NCI-H526 (cell line): Measurements from ENCODE around the gene CCDC12.
A peak's percentile ranks its signal among the peaks of the same experiment; 100 is the strongest.

Source experiments
- DNase-seq, 2 experiments: peaks; one replicate each; lab custom pipeline; 2025; lab: John Stamatoyannopoulos, UW

CCDC12 gene

DNA sequence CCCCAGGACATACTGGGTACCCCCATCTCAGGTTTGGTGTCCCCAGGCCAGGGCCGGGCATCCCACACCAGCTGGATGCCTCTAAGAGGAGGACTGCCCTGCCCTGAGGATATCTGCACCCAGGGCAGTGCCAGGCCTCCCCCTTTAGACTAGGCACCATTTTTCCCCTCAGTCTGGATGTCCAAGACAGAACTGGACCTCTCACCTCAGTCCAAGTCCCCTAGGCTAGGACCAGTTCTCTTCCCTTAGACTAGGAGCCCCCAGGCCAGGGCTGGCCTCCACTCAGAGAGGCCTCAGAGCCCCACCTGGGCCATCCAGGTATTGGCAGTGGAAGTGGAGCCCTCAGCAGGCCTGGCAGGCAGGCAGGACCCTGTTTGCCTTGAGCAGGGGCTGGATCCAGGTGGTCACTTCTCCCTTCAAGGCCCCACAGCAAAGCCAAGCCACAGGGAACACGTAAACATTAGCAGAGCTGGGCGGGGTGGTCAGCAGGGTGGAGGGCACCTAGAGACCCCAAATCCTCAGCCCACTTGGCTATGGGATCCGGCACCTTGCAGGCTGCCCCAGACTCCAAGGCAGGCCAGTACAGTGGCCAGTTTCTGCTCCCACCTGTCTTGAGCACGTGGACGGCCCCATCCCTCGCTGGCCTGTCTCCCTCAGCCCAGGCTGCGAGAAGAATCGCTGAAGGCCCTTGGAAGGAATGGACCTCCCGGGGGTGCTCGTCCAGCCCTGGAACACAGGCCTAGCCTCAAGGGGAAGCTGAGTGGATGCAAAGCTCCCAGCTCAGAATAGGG lies 70.7 kb downstream of the CCDC12 start:
- no peak for DNase-seq

DNA sequence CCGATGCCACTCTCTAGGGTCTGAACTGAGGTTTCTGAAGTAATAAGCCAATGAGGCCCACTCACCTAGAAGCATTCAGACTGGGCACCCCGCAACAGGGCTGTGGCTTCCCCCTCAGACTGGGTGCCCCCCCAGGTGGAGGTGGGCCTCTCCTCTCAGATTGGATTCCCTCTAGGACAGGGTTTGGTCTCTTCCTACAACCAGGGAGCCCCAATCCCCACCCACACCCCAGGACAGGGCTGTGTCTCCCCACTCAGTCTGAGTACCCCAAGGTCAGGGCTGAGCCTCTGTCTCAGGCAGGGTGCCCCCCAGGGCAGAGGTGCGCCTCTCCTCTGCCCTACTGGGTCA lies 71.4 kb downstream of the CCDC12 start:
- no peak for DNase-seq

DNA sequence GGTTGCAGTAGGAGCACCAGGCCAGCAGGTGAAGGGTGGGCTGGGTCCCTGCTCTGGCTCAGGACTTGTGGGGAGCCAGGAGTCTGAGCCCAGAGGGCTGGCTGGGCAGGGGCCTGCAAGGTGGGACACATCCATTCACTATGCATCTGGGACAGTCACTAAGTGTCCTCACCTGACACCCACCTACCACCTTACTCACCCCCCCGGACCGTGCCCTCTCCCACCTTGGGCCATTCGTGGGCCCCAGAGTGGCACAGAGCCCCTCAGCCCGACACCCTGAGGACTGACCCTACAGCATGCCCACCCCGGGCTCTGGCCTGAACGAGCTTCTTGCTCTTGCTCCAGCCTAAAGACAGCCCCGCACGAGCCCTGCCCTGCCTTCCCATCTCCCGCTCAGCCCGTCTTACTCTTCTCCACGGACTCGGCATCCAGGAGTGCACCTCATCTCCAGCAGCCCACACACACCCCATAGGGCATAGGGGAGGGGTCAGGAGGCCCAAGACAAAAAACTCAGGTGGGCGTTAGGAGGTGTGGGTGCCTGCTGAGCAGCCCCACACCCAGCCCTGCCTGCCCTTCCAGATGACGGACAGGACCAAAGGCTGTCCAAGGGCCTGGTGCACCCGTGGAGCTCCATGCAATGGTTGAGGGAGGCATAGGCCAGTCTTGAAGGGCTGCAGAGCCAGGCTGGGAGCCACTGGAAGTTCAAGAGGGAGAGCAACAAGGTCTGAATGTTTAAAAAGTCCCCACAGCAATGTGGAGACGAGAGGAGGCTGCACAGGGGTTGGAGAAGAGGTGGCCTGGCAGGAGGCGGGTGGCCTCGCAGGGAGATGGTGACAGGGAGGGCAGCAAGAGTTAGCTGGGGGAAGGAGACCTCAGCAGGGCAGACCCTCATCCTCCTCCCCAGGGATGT lies 72.0 kb downstream of the CCDC12 start:
- no peak for DNase-seq

DNA sequence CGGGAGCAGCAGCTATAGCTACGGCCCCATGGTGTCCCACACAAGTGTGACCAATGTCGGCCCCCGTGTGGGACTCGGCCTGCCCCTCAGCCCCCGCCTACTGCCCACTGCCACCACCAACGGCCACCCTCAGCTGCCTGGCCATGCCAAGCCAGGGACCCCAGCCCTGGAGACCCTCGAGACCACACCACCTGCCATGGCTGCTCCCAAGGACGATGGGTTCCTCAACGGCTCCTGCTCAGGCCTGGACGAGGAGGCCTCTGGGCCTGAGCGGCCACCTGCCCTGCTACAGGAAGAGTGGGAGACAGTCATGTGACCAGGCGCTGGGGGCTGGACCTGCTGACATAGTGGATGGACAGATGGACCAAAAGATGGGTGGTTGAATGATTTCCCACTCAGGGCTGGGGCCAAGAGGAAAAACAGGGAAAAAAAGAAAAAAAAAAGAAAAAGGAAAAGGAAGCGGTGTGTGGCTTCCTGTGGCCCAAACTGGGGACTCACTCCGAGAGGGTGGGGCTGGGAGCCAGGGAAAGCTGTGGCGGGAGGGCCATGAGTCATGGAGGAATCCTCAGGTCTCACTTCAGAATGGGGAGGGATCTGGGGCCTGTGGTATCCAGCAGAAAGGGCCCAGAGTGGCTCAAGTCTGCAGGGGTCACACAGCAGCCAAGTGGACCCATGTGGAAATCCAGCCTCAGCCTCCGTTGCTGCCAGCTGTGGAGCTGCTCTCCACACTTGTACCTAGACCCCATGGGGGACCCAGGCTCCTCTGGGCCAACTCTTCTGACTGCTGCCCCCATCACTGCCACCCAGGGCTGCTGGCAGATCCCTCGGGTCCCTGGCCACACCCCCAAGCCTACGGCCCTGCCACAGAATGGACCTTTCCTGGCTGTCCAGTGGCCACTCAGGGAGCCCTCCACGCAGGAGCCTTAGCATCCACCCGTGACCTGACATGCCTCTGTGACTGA lies 72.9 kb downstream of the CCDC12 start:
- DNase-seq: no peak

DNA sequence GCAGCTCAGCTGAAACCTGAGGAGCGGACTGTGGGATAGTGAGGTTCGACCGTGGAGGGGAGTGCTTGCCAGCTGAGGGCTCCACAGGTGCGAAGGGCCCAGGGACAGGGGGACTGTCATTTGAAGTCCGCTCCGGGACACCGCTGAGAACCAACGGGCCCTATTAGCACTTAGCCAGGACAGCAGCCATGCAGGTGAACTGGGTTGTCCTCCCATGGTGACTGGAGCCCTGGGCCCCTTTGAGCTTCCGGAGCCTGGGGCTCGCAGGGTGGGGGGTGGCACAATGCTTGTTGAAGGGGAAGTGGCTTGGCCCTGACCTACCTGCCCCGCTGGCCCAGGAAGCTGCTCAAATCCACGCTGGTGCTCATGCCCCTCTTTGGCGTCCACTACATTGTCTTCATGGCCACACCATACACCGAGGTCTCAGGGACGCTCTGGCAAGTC lies 74.3 kb downstream of the CCDC12 start:
- no peak for DNase-seq

DNA sequence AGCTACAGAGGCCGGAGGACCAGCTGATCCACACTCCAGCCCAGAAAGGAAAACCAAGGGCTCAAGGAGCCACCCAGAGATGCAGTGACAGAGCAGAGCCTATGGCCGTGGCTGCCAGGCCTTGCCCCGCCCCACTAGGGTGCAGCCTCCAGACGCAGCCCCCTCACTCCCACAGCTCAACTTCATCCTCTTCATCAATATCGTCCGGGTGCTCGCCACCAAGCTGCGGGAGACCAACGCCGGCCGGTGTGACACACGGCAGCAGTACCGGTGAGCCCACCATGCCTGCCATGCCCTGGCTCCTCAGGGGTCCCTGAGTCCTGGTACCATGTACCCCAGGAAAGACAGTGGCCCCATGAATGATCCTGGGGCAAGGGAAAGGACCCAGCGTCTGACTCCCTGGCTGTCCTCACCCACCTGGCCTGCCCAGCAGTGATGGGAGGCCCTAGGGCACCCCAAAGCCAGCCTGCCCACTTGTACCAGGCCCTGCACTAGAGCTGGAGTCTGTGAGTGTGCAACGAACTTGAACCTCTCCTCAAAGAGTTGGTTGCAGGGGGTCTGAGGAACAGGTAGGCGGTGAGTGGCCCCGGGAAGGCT lies 74.9 kb downstream of the CCDC12 start:
- DNase-seq: no peak

DNA sequence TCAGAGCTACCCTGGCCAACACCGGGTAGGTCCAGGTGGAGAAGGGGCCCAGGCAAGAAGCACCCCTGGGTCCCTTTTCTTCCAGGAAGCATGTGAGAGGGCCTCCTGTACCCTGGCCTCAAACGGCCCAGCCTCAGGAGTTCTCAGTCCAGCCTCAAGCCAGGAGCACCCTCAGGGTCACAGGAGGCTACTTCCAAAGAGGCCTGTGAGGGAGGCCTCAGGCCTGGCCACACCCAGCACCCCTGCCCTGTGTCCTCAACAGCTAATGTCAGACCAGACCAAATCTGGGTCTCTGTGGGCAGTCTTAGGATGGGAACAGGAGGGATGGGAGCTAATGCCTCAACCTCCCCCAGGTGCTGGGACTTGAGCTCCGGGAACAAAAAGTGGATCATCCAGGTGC lies 75.5 kb downstream of the CCDC12 start:
- no peak for DNase-seq

DNA sequence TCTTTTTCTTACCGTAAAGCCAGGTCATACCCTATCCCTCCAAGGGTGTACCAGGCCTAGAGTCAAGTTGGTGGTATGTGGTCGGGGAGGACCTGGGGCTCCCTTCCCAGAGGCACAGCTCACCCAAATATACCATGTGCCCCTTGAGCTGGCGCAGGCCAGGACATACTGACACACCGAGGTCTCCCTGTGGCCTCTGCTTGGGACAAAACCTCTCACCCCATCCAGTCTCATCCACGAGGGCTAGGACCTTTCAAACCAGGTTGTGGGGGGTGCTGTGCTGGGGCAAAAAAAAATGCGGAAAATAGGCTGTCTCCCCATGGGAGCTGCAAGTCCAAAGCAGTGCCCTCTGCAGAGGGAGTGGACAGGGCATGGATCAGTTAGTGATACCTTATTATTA lies 76.2 kb downstream of the CCDC12 start:
- DNase-seq: no peak

DNA sequence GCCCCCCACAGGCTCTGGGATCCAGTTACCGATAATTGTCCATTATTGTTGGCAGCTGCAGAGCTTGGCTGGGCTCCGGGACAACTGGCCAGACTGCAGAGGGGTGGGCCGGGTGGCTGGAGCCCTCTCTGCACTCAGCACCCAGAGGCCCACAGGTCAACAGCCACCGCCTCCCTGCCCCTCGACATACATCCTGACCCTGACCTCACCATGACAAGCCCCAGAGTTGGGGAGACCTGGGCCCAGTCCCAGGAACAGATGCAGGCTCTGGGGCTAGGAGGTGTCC lies 76.6 kb downstream of the CCDC12 start:
- no peak for DNase-seq

DNA sequence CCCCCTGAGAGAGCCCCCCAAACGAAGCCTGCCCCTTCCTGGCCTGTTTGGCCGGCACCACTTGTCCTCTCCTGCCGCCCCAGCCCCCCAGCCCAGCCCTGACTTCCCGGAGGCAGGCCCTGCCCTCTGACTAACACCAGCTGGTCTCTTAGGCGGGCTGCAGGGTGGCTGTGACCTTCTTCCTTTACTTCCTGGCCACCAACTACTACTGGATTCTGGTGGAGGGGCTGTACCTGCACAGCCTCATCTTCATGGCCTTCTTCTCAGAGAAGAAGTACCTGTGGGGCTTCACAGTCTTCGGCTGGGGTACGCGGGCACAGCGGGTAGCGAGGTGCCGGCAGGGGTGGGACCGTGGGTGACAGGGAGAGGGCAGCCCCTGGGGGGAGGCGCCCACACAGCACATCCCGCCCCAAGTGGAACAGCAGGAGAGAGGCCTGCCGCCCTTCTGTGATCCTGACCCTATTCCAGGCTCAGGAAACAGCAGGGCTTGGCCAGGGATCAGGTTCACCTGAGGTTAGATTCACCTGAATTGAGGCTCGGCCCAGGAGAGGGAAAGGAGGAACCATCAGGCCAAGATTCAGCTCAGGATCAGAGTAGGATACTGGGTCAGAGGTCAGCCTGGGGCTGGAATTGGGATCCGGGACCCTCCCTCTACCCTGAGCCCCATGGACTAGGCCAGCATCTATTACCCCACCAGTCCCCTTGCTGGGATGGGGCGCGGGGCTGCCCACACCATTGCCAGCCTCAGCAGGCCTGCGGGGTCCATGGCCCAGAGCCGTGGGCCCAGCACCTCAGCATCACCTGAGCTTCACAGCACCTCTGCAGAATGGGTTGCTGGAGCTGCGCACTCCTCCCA lies 77.2 kb downstream of the CCDC12 start:
- no peak for DNase-seq

DNA sequence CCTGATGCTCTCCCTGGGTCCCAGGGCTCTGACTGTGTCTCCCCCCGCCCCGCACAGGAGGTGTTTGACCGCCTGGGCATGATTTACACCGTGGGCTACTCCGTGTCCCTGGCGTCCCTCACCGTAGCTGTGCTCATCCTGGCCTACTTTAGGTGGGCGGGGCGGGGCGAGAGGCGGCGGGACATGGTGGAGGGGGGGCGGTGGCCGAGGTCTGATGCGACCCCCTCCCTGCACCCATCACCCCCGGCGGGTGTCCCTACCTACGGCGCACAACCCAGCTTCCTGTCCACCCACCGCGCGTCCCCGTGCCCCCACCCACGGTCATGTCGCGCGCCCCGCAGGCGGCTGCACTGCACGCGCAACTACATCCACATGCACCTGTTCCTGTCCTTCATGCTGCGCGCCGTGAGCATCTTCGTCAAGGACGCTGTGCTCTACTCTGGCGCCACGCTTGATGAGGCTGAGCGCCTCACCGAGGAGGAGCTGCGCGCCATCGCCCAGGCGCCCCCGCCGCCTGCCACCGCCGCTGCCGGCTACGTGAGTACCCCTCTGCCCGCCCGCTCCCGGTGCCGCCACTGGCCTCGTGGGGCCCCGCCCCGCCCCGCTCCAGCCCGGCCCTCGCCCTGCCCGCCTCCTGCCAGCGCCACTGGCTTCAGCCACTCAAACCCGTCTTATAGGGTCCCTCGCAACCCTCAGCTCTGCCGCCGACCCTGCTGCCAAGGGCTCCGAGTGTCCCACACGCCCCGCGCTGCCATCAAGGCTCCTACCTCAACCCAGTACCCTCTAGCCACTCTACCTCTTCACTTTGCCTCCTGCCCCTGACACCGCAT lies 78.0 kb downstream of the CCDC12 start:
- peak in 1 of 2 experiments; percentile 43 for DNase-seq

DNA sequence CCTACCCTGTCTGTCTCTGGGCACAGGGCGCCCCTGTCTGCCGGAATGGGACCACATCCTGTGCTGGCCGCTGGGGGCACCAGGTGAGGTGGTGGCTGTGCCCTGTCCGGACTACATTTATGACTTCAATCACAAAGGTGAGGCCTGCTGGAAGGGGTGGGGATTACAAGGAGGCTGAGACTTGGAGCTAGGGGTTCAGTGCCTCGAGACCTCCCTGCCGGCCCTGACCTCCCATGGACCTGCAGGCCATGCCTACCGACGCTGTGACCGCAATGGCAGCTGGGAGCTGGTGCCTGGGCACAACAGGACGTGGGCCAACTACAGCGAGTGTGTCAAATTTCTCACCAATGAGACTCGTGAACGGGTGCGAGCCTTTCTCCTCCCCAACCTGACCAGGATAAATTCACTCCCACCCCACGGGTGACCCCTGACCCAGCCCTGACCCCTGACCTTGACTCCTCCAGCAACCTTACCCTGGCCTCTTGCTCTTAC lies 78.7 kb downstream of the CCDC12 start:
- DNase-seq: peak in 1 of 2 experiments; percentile 19

DNA sequence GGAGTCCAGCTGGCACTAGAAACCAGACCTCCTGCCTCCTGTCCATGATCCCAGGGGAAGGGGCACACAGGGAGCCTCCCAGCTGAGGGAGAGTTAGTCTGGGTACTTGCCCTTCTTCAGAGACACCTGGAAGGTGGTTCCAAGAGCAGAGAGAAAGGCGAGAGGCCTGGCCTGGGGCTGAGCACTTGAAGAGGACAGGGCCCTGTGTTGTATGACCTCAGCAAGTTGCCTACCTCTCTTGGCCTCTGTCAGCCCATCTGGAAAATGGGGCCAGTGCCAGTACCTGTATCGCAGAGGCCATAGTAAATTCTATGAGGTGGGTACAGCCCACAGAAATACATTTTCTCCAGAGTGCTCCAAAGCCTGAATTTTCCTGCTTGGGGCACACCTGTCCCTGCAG lies 79.5 kb downstream of the CCDC12 start:
- DNase-seq: no peak

DNA sequence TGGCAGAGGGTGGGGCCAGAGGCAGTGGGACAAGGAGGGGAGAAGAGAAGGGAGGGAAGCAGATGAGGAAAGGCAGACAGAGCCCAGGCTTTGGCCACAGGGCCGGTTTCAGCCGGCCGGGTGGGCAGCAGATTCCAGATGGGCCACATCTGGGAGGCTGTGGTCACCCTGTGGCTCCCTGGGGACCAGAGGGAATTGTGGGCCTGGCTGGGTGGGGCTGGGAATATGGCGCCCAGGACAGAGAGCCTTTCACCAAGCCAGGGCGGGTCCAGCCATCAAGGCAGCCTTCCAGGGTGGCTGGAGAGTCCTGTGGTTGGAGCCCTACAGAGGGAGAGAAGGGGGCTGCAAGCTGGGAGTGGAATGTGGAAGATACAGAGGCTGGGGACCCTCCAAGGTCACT lies 80.2 kb downstream of the CCDC12 start:
- DNase-seq: no peak

DNA sequence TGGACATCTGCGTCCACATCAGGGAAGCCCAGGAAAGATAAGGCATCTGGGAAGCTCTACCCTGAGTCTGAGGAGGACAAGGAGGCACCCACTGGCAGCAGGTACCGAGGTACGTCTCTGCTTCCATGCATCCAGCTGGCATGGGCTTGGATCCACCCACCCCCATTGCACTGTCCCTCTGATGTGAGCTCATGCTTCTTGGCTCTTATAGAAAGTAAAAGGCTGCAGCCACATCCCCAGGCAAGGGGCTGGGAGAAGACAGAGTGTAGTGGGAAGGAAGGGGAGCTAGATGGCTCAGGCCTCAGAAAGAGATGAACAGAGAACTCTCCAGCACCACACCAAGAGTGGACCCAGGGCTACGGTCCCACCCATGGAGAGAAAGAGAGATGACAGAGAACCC lies 80.8 kb downstream of the CCDC12 start:
- DNase-seq: no peak

DNA sequence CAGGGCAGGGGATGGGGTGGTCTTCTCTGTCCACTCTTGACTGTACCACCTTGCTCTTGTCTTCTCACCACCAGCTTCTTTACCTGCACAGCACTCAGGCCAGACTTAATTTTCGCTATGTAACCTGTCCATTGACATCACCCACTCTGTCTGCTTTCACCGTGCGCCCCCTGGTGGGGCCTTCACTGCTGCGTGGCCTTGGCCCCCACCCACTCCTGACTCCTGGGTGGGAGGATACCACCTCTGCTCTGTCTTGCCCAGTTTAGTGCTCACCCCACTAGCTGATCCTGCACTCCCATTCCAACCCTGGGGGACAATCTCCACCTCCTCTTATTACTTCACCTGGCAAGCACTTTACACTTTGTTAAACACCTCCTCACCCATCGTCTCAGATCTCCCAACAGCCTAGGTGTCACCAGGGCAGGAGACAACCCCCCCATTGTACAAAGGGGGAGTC lies 81.3 kb downstream of the CCDC12 start:
- peak; percentile 11 to 74 for DNase-seq

DNA sequence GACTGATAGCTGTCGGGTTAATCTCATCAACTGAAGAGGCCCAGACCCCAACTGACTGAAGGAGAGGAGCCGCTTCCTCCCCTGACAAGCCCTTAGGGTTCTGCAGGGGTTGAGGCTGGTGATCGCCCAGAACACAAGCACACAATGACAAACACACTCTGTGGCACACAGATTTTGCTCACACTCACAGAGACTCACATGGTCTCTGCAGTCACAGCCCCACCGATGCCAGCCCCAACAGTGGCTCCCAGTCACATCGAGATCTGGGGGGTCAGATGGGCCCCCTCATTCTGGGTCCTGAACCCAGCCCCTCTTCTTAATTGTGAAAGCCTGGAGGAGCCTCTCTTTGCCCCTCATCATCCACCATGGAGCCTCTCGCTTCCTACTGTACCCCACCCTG lies 82.3 kb downstream of the CCDC12 start:
- no peak for DNase-seq

DNA sequence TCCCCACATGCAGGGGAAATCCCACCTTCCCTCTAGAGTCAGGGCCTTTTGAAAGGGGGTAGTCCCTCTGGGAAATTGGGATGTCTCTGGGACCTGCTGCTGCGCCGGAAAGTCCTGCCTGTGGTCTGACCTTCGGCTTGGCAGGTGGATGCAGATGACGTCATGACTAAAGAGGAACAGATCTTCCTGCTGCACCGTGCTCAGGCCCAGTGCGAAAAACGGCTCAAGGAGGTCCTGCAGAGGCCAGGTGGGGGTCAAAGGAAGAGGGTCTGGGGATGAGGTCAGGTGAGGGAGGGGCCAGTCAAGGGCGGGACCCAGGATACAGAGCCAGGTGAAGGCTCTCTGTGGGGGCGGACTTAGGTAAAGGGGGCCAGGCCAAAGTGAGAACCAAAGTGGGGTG lies 82.8 kb downstream of the CCDC12 start:
- no peak for DNase-seq

DNA sequence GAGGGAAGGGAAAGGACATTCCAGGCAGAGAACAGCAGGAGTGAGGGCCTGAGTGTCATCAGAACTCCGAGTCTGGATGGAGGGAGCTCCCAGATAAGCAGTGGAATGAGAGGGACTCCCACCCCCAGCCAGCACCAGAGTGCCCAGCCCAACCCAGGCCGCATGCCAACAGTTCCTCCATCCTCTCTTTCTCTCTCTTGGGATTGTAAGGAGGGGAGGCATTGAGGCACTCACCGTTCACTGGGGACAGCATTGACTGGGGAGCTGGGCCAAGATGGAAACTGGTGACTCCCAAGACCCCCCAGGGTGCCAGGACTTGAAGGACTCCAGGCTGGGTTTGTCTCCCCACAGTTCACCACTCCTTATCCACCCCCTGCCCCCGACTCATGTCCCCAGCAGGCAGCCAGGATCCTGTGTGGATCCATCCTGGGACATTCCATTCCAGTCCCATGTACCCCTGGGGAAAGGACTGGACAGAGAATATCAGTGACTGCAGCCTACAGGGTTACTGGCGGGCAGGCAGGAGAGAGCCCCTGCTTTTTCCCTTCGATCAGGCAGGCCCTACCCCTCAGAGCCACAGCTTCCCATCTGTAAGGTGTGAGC lies 83.3 kb downstream of the CCDC12 start:
- DNase-seq: no peak
